ENCODE measurements around the gene RFPL4A.

DNA sequence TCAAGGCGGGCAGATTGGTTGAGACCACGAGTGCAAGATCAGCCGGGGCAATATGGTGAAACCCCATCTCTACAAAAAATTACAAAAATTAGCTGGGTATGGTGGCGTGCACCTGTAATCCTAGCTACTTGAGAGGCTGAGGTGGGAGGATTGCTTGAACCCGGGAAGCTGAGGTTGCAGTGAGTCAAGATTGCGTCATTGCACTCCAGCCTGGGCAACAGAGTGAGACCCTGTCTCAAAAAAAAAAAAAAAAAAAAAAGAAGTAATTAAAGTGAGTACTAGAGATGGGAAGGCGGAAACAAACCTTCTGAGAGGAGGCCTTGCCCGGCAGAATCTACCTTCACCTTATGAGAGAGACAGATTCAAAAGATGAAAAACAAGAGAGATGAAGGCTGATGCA is 35.4 kb upstream of the RFPL4A start:
- TF ChIP-seq, protein P1, sequence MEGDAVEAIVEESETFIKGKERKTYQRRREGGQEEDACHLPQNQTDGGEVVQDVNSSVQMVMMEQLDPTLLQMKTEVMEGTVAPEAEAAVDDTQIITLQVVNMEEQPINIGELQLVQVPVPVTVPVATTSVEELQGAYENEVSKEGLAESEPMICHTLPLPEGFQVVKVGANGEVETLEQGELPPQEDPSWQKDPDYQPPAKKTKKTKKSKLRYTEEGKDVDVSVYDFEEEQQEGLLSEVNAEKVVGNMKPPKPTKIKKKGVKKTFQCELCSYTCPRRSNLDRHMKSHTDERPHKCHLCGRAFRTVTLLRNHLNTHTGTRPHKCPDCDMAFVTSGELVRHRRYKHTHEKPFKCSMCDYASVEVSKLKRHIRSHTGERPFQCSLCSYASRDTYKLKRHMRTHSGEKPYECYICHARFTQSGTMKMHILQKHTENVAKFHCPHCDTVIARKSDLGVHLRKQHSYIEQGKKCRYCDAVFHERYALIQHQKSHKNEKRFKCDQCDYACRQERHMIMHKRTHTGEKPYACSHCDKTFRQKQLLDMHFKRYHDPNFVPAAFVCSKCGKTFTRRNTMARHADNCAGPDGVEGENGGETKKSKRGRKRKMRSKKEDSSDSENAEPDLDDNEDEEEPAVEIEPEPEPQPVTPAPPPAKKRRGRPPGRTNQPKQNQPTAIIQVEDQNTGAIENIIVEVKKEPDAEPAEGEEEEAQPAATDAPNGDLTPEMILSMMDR (IDR thresholded peaks at IDR 0.05), result no peak
- TF ChIP-seq EP300 (IDR thresholded peaks at IDR 0.05) (no peak), POLR2A (IDR thresholded peaks at IDR 0.05) (no peak)

Data from upper lobe of left lung (tissue), 4 donors.